IPS DF 19.7 (cell line): ENCODE data around the gene UBA1.
"Not testable (repeated sequence)": the region's sequence is repeated elsewhere in the genome, so short reads cannot be mapped to it uniquely, and the experiment has no call there.

Experiments
- DNase-seq: peaks from one replicate; pipeline ENCODE4 v3.0.0-alpha.2; 2013; ENCODE audit warnings: low read depth, low spot score

Gene UBA1

DNA sequence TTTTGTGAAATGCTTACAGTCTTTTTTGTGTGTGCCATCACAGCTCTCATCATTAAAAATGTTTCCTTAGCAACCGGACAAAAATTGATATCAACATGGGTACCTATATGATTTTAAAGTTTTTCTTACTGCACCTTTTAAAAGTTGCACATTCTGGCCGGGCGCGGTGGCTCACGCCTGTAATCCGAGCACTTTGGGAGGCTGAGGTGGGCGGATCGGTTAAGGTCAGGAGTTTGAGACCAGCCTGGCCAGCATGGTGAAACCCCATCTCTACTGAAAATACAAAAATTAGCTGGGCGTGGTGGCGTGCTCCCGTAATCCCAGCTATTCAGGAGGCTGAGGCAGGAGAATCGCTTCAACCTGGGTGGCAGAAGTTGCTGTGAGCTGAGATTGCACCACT lies 64.0 kb downstream of the UBA1 start:
- not testable (repeated sequence) for DNase-seq
